PC-3 (cell line): ENCODE results near the gene BCL11A. TPM values are rescaled to one million over a fixed set of nuclear protein-coding genes. Genes with fewer than 3 reads are reported as not detected.
A peak's percentile ranks its signal among the peaks of the same experiment; 100 is the strongest.

Source experiments
- ATAC-seq: fragments of 200-7000 bp; cut with Tn5 transposase; 2 replicates; pipeline ENCODE4 v1.9.1; 2020; ENCODE audit warnings: mild to moderate bottlenecking, moderate library complexity
- BruUV-seq: library from RNA; stranded (reverse); fragments of 400-500 nt; replicated peaks from 2 replicates; lab custom pipeline; 2021; lab: Mats Ljungman, UMichigan
- CTCF ChIA-PET: fragments of 300-600 bp; sonication (Branson Sonifier 250); formaldehyde crosslinking; loops from one replicate; lab custom pipeline; 2022; ENCODE audit warnings: antibody characterized with exemption; lab: Charles Lee
- POLR2A ChIA-PET: fragments of 300-600 bp; sonication (Branson Sonifier 250); formaldehyde crosslinking; loops from one replicate; lab custom pipeline; 2022; ENCODE audit warnings: antibody characterized with exemption; ENCODE audit not compliant: unreplicated experiment; lab: Charles Lee
- DNase-seq: peaks from one replicate; pipeline ENCODE4 v3.0.0-alpha.2; 2015
- H2AFZ ChIP-seq: fragments of 300-600 bp; sonication (generic); 2 replicates; pipeline ENCODE4 v1.6.0; 2016; ENCODE audit warnings: antibody characterized with exemption, low read length
- H3F3A ChIP-seq: fragments of 300-600 bp; sonication (generic); one replicate; pipeline ENCODE4 v1.6.0; 2017; ENCODE audit warnings: antibody characterized with exemption, low read length, control low read depth, mild to moderate bottlenecking; ENCODE audit not compliant: unreplicated experiment
- H3K27ac ChIP-seq: fragments of 300-600 bp; sonication (generic); 2 replicates; pipeline ENCODE4 v1.5.1; 2016; ENCODE audit warnings: mild to moderate bottlenecking, low read length
- H3K27me3 ChIP-seq: fragments of 300-600 bp; sonication (generic); 2 replicates; pipeline ENCODE4 v1.6.1; 2016; ENCODE audit warnings: low read length, mixed read lengths
- H3K36me3 ChIP-seq: fragments of 300-600 bp; sonication (generic); 2 replicates; pipeline ENCODE4 v1.6.1; 2016; ENCODE audit warnings: low read depth, mixed run types, low read length, mixed read lengths
- H3K4me1 ChIP-seq: fragments of 300-600 bp; sonication (generic); 2 replicates; pipeline ENCODE4 v1.5.1; 2016; ENCODE audit warnings: low read length; ENCODE audit not compliant: insufficient read depth
- H3K4me2 ChIP-seq: fragments of 300-600 bp; sonication (generic); 2 replicates; pipeline ENCODE4 v1.6.0; 2016; ENCODE audit warnings: low read length
- H3K4me3 ChIP-seq: fragments of 300-600 bp; sonication (generic); 2 replicates; pipeline ENCODE4 v1.5.1; 2016; ENCODE audit warnings: mild to moderate bottlenecking, low read length, mixed read lengths
- H3K79me2 ChIP-seq: fragments of 300-600 bp; sonication (generic); 2 replicates; pipeline ENCODE4 v1.6.1; 2017; ENCODE audit warnings: low read length, mixed read lengths
- H3K9ac ChIP-seq: fragments of 300-600 bp; sonication (generic); 2 replicates; pipeline ENCODE4 v1.6.0; 2016; ENCODE audit warnings: mild to moderate bottlenecking, low read length
- H3K9me2 ChIP-seq: fragments of 300-600 bp; sonication (generic); replicated peaks from 2 replicates; pipeline ENCODE4 v1.6.1; 2016; ENCODE audit warnings: mixed run types, low read length, mixed read lengths
- H3K9me3 ChIP-seq: fragments of 300-600 bp; sonication (generic); 2 replicates; pipeline ENCODE4 v1.6.1; 2016; ENCODE audit warnings: low read length, mixed read lengths
- H4K20me1 ChIP-seq: fragments of 300-600 bp; sonication (generic); 2 replicates; pipeline ENCODE4 v1.6.1; 2016; ENCODE audit warnings: low read length, mixed read lengths
- EZH2 ChIP-seq: fragments of 300-600 bp; sonication (generic); IDR thresholded peaks from one replicate; pipeline ENCODE4 v1.6.1; 2017; ENCODE audit warnings: antibody characterized with exemption, mild to moderate bottlenecking, low read length; ENCODE audit not compliant: unreplicated experiment
- EZH2phosphoT487 ChIP-seq: fragments of 300-600 bp; sonication (generic); IDR thresholded peaks from 2 replicates; pipeline ENCODE4 v1.6.1; 2018; ENCODE audit warnings: mild to moderate bottlenecking, antibody characterized with exemption, low read length, borderline replicate concordance
- intact Hi-C: fragments of 100-400 bp; cut with micrococcal nuclease; formaldehyde crosslinking; loops from 2 replicates; pipeline ENCODE4 v1.9.0; 2023
- total RNA-seq: library from RNA; depleted of rRNA; stranded (reverse); fragments of >200 nt; gene quantifications from 2 replicates; pipeline ENCODE4 v1.2.3, GENCODE V29; 2014
- TF ChIP-seq, protein P1 (sequence below): fragments of 300-600 bp; sonication (generic); conservative IDR thresholded peaks from 2 replicates; pipeline ENCODE4 v1.5.1; 2017; ENCODE audit warnings: antibody characterized with exemption, low read depth, mild to moderate bottlenecking, low read length

BCL11A gene
- total RNA-seq, 1 experiment from 2014 or later: 4.6 TPM

DNA sequence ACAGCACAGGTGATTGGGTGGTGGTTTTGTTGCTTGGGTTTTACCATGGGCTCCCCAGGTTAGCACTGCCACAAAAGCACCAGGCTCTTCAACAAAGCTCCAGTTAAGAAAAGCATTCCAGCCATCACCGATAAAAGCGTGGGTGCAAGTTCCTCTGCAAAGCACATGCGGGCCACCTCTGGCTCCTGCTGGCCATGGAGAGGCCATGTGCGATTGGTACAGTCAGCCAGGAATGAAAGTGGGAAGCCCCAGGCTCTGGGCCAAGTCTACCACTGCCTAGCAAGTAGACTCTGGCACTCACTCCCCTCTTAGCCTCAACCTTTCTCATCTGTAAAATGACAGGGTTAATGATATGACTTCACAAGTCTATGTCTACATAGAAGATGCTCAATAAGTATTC lies 36.0 kb downstream of the BCL11A start:
- no peak for TF ChIP-seq EZH2
- TF ChIP-seq EZH2phosphoT487: no peak
- TF ChIP-seq, protein P1, sequence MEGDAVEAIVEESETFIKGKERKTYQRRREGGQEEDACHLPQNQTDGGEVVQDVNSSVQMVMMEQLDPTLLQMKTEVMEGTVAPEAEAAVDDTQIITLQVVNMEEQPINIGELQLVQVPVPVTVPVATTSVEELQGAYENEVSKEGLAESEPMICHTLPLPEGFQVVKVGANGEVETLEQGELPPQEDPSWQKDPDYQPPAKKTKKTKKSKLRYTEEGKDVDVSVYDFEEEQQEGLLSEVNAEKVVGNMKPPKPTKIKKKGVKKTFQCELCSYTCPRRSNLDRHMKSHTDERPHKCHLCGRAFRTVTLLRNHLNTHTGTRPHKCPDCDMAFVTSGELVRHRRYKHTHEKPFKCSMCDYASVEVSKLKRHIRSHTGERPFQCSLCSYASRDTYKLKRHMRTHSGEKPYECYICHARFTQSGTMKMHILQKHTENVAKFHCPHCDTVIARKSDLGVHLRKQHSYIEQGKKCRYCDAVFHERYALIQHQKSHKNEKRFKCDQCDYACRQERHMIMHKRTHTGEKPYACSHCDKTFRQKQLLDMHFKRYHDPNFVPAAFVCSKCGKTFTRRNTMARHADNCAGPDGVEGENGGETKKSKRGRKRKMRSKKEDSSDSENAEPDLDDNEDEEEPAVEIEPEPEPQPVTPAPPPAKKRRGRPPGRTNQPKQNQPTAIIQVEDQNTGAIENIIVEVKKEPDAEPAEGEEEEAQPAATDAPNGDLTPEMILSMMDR: no peak
- Histone ChIP-seq H3K9ac (no peak overlapping the region), H3K9me2 (no peaks in the 10 kb centered on the region), H3K4me1 (peaks cover 24% of the 10 kb centered on the region), H4K20me1 (no peaks in the 10 kb centered on the region), H3K4me2 (no peak overlapping the region), H3K9me3 (no peaks in the 10 kb centered on the region), H3K79me2 (no peaks in the 10 kb centered on the region), H3K27ac (no peak overlapping the region), H3F3A (no peaks in the 10 kb centered on the region), H3K36me3 (no peaks in the 10 kb centered on the region), H3K27me3 (no peaks in the 10 kb centered on the region), H2AFZ (no peak overlapping the region), H3K4me3 (no peak overlapping the region)
- ATAC-seq: no peak
- intact Hi-C loops: no loop called here
- BruUV-seq: no TSS peak
- CTCF ChIA-PET: no interaction called here
- POLR2A ChIA-PET: no interaction called here
- no peak for DNase-seq

DNA sequence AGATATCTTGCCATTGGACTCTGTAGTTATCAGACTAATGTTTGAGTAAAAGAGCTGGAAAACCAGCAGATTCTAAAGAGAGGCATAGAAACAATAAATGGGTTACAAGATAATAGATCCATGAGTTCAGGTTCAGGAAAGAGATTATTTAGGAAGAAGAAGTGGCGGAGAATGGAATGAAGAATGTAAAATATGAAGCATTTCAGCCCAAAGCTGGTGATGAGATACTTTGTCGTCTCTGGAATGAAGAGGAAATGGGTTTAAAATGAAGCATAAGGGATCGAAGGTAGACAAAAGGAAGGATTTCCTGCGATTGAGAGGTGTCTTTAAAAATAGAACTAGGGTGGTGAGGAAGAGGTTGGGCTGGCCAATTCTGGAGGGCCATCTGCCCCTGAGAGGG lies 36.6 kb downstream of the BCL11A start:
- Histone ChIP-seq H3K36me3 (no peaks in the 10 kb centered on the region), H2AFZ (0 out of 2 replicates have a peak overlapping the region, but pooled peaks have one; percentile 6), H3K4me1 (peaks cover 30% of the 10 kb centered on the region), H4K20me1 (no peaks in the 10 kb centered on the region), H3K79me2 (no peaks in the 10 kb centered on the region), H3K9me2 (no peaks in the 10 kb centered on the region), H3K27me3 (no peaks in the 10 kb centered on the region), H3F3A (no peaks in the 10 kb centered on the region), H3K9ac (no peak overlapping the region), H3K27ac (no peak overlapping the region), H3K9me3 (no peaks in the 10 kb centered on the region), H3K4me3 (no peak overlapping the region), H3K4me2 (no peak overlapping the region)
- intact Hi-C loops: no loop called here
- DNase-seq: no peak
- ATAC-seq: no peak
- ChIA-PET CTCF (no interaction called here), POLR2A (no interaction called here)
- TF ChIP-seq EZH2: no peak
- TF ChIP-seq, protein P1: no peak
- BruUV-seq: no TSS peak

DNA sequence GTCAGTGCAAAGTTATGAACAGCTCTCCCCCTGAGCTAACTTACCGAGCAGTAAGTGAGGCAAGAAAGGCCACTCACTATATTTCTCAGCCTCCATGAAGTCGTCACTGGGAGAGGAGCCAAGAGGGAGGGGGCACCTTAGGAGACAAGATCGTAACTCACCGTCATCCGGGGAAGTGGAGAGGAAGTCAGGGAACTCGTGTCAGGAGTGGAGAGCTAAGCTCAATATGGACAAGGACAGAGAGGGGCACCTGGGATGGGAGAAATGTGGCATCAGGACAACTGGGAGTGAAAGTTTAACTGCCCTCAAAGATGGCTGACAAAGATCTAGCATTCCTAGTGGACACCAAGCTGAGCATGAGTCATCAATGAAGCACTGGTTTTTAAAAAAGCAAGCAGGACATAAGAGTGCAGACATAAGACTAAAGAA lies 37.1 kb downstream of the BCL11A start:
- intact Hi-C loops: no loop called here
- Histone ChIP-seq H3K4me3 (no peak overlapping the region), H3K79me2 (no peaks in the 10 kb centered on the region), H3K9ac (no peak overlapping the region), H3K27me3 (no peaks in the 10 kb centered on the region), H3K36me3 (no peaks in the 10 kb centered on the region), H3K9me3 (no peaks in the 10 kb centered on the region), H4K20me1 (no peaks in the 10 kb centered on the region), H3K4me1 (peaks cover 35% of the 10 kb centered on the region), H3F3A (no peaks in the 10 kb centered on the region), H3K4me2 (no peak overlapping the region), H2AFZ (0 out of 2 replicates have a peak overlapping the region, but pooled peaks have one; percentile 6), H3K9me2 (no peaks in the 10 kb centered on the region), H3K27ac (no peak overlapping the region)
- no peak for TF ChIP-seq EZH2phosphoT487
- TF ChIP-seq, protein P1: no peak
- ATAC-seq (no peak), DNase-seq (peak; percentile 28)
- ChIA-PET POLR2A (no interaction called here), CTCF (no interaction called here)
- BruUV-seq: no TSS peak
